ENCODE data around the gene ZDHHC18.

ZDHHC18 gene

DNA sequence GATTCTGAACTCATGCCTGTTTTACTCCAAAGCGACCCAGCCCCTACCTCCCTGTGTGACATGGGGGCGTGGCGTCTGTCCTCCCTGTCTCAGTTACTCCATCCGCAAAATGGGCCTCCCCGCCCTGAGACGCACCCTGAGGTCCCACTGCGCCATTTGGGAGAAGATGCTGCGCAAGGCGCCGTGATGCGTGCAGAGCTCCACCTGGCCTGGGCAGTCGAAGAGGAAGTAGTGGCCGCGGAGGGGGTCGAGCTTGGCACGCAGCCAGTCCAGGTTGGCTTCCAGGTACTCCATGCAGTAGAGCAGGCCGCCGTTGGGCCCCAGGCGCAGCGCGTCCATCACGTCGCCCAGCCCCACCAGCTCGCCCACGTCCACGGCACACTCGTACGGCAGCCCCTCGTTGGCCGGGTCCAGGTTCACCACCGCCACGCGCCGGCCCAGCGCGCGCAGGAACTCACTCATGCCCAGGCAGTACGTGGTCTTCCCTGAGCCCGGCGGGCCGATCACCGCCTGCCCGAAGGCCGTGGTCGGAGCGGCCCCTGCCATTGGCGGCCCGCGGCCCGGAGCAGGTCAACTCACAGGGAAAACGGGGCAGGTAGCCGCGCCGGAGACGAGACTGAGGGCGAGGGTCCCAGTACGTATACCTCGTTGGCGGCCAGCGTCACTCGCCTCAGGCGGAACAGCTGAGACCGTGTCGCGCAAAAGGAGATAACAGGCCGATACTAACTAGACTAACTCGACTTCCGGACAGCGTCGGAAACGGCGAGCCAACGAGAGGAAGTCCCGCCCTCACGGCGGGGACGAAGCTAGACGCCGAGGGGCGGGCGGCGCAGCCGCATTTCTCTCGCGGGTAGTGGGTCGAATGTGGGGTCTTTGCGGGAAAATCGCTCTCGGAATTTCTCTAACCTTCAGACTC lies 63.3 kb downstream of the ZDHHC18 start, which contains the start of gene GPN2 (continued):
- peak; percentile 89 for TF ChIP-seq ZXDB (tag by site-specific recombination; IDR thresholded peaks at IDR 0.05)
- TF ChIP-seq ZNF138 (tag by site-specific recombination; IDR thresholded peaks at IDR 0.05; ENCODE audit: borderline replicate concordance): no peak
- TF ChIP-seq SETDB1 (IDR thresholded peaks at IDR 0.05; ENCODE audit: insufficient read length, low read length): no peak
- no peak for TF ChIP-seq ZNF214 (tag by site-specific recombination; IDR thresholded peaks at IDR 0.05; ENCODE audit: borderline replicate concordance)
- TF ChIP-seq ZBTB7A (tag by site-specific recombination; IDR thresholded peaks at IDR 0.05; ENCODE audit: low read depth): peak; percentile 80
- TF ChIP-seq ZNF423 (tag by site-specific recombination; IDR thresholded peaks at IDR 0.05): no peak
- TF ChIP-seq, protein P1, sequence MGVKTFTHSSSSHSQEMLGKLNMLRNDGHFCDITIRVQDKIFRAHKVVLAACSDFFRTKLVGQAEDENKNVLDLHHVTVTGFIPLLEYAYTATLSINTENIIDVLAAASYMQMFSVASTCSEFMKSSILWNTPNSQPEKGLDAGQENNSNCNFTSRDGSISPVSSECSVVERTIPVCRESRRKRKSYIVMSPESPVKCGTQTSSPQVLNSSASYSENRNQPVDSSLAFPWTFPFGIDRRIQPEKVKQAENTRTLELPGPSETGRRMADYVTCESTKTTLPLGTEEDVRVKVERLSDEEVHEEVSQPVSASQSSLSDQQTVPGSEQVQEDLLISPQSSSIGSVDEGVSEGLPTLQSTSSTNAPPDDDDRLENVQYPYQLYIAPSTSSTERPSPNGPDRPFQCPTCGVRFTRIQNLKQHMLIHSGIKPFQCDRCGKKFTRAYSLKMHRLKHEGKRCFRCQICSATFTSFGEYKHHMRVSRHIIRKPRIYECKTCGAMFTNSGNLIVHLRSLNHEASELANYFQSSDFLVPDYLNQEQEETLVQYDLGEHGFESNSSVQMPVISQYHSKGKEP (tag by site-specific recombination; IDR thresholded peaks at IDR 0.05): no peak
- no peak for TF ChIP-seq ZNF292 (tag by site-specific recombination; IDR thresholded peaks at IDR 0.05; ENCODE audit: borderline replicate concordance, low read depth)
- TF ChIP-seq, protein P2, sequence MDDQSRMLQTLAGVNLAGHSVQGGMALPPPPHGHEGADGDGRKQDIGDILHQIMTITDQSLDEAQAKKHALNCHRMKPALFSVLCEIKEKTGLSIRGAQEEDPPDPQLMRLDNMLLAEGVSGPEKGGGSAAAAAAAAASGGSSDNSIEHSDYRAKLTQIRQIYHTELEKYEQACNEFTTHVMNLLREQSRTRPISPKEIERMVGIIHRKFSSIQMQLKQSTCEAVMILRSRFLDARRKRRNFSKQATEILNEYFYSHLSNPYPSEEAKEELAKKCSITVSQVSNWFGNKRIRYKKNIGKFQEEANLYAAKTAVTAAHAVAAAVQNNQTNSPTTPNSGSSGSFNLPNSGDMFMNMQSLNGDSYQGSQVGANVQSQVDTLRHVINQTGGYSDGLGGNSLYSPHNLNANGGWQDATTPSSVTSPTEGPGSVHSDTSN (CRISPR knock-in tag; IDR thresholded peaks at IDR 0.05): peak; percentile 61; the same call in 1 of the 2 replicates
- peak; percentile 44 for TF ChIP-seq SP3 (tag by site-specific recombination; IDR thresholded peaks at IDR 0.05)
- TF ChIP-seq, protein P3, sequence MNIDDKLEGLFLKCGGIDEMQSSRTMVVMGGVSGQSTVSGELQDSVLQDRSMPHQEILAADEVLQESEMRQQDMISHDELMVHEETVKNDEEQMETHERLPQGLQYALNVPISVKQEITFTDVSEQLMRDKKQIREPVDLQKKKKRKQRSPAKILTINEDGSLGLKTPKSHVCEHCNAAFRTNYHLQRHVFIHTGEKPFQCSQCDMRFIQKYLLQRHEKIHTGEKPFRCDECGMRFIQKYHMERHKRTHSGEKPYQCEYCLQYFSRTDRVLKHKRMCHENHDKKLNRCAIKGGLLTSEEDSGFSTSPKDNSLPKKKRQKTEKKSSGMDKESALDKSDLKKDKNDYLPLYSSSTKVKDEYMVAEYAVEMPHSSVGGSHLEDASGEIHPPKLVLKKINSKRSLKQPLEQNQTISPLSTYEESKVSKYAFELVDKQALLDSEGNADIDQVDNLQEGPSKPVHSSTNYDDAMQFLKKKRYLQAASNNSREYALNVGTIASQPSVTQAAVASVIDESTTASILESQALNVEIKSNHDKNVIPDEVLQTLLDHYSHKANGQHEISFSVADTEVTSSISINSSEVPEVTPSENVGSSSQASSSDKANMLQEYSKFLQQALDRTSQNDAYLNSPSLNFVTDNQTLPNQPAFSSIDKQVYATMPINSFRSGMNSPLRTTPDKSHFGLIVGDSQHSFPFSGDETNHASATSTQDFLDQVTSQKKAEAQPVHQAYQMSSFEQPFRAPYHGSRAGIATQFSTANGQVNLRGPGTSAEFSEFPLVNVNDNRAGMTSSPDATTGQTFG (tag by site-specific recombination; IDR thresholded peaks at IDR 0.05; ENCODE audit: borderline replicate concordance): no peak
- TF ChIP-seq ZNF560 (tag by site-specific recombination; IDR thresholded peaks at IDR 0.05; ENCODE audit: borderline replicate concordance): no peak
- TF ChIP-seq, protein P4, sequence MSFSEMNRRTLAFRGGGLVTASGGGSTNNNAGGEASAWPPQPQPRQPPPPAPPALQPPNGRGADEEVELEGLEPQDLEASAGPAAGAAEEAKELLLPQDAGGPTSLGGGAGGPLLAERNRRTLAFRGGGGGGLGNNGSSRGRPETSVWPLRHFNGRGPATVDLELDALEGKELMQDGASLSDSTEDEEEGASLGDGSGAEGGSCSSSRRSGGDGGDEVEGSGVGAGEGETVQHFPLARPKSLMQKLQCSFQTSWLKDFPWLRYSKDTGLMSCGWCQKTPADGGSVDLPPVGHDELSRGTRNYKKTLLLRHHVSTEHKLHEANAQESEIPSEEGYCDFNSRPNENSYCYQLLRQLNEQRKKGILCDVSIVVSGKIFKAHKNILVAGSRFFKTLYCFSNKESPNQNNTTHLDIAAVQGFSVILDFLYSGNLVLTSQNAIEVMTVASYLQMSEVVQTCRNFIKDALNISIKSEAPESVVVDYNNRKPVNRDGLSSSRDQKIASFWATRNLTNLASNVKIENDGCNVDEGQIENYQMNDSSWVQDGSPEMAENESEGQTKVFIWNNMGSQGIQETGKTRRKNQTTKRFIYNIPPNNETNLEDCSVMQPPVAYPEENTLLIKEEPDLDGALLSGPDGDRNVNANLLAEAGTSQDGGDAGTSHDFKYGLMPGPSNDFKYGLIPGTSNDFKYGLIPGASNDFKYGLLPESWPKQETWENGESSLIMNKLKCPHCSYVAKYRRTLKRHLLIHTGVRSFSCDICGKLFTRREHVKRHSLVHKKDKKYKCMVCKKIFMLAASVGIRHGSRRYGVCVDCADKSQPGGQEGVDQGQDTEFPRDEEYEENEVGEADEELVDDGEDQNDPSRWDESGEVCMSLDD (tag by site-specific recombination; IDR thresholded peaks at IDR 0.05): no peak
- TF ChIP-seq, protein P5, sequence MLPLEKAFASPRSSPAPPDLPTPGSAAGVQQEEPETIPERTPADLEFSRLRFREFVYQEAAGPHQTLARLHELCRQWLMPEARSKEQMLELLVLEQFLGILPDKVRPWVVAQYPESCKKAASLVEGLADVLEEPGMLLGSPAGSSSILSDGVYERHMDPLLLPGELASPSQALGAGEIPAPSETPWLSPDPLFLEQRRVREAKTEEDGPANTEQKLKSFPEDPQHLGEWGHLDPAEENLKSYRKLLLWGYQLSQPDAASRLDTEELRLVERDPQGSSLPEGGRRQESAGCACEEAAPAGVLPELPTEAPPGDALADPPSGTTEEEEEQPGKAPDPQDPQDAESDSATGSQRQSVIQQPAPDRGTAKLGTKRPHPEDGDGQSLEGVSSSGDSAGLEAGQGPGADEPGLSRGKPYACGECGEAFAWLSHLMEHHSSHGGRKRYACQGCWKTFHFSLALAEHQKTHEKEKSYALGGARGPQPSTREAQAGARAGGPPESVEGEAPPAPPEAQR (tag by site-specific recombination; IDR thresholded peaks at IDR 0.05): no peak
- TF ChIP-seq ZNF596 (tag by site-specific recombination; IDR thresholded peaks at IDR 0.05): no peak
- TF ChIP-seq ZNF426 (tag by site-specific recombination; IDR thresholded peaks at IDR 0.05): no peak
- TF ChIP-seq, protein P6, sequence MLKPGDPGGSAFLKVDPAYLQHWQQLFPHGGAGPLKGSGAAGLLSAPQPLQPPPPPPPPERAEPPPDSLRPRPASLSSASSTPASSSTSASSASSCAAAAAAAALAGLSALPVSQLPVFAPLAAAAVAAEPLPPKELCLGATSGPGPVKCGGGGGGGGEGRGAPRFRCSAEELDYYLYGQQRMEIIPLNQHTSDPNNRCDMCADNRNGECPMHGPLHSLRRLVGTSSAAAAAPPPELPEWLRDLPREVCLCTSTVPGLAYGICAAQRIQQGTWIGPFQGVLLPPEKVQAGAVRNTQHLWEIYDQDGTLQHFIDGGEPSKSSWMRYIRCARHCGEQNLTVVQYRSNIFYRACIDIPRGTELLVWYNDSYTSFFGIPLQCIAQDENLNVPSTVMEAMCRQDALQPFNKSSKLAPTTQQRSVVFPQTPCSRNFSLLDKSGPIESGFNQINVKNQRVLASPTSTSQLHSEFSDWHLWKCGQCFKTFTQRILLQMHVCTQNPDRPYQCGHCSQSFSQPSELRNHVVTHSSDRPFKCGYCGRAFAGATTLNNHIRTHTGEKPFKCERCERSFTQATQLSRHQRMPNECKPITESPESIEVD (tag by site-specific recombination; IDR thresholded peaks at IDR 0.05): no peak
- TF ChIP-seq SP7 (tag by site-specific recombination; IDR thresholded peaks at IDR 0.05): peak; percentile 73
- TF ChIP-seq, protein P7, sequence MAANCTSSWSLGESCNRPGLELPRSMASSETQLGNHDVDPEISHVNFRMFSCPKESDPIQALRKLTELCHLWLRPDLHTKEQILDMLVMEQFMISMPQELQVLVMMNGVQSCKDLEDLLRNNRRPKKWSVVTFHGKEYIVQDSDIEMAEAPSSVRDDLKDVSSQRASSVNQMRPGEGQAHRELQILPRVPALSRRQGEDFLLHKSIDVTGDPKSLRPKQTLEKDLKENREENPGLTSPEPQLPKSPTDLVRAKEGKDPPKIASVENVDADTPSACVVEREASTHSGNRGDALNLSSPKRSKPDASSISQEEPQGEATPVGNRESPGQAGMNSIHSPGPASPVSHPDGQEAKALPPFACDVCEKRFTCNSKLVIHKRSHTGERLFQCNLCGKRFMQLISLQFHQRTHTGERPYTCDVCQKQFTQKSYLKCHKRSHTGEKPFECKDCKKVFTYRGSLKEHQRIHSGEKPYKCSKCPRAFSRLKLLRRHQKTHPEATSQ (tag by site-specific recombination; IDR thresholded peaks at IDR 0.05): no peak; the same call in 1 of the 2 replicates
- no peak; the same call in 1 of the 2 replicates for TF ChIP-seq ZNF561 (tag by site-specific recombination; IDR thresholded peaks at IDR 0.05; ENCODE audit: borderline replicate concordance)
- TF ChIP-seq ZNF211 (tag by site-specific recombination; IDR thresholded peaks at IDR 0.05; ENCODE audit: low read depth): no peak
- no peak for TF ChIP-seq ZBTB1 (tag by site-specific recombination; IDR thresholded peaks at IDR 0.05)
- no peak for TF ChIP-seq ZNF624 (tag by site-specific recombination; IDR thresholded peaks at IDR 0.05)
- no peak for TF ChIP-seq IKZF3 (tag by site-specific recombination; IDR thresholded peaks at IDR 0.05)
- no peak for TF ChIP-seq ZNF248 (tag by site-specific recombination; IDR thresholded peaks at IDR 0.05)
- TF ChIP-seq ZNF19 (tag by site-specific recombination; IDR thresholded peaks at IDR 0.05; ENCODE audit: low read depth): no peak

All from HEK293 (cell line).